Smooth muscle cell (in vitro differentiated cells): ENCODE data around the gene ATP5F1A. TPM values are rescaled to one million over a fixed set of nuclear protein-coding genes. Genes with fewer than 3 reads are reported as not detected.

Experiments used
- DNase-seq: peaks from one replicate; lab custom pipeline; 2025; ENCODE audit not compliant: unreplicated experiment; lab: John Stamatoyannopoulos, UW
- H2AFZ ChIP-seq: fragments of 200-600 bp; sonication (generic); 2 replicates; pipeline ENCODE4 v1.6.0; 2016; ENCODE audit warnings: antibody characterized with exemption, low read depth, mild to moderate bottlenecking
- H3F3A ChIP-seq: fragments of 200-600 bp; sonication (generic); 2 replicates; pipeline ENCODE4 v1.6.0; 2017; ENCODE audit warnings: antibody characterized with exemption, low read depth
- H3K27ac ChIP-seq: fragments of 200-600 bp; sonication (generic); 2 replicates; pipeline ENCODE4 v1.5.1; 2016; ENCODE audit warnings: low read depth, mild to moderate bottlenecking
- H3K27me3 ChIP-seq: fragments of 200-600 bp; sonication (generic); 2 replicates; pipeline ENCODE4 v1.6.1; 2016; ENCODE audit warnings: low read depth, mild to moderate bottlenecking
- H3K36me3 ChIP-seq: fragments of 200-600 bp; sonication (generic); 2 replicates; pipeline ENCODE4 v1.5.1; 2016; ENCODE audit warnings: low read depth
- H3K4me1 ChIP-seq: fragments of 200-600 bp; sonication (generic); 2 replicates; pipeline ENCODE4 v1.5.1; 2016; ENCODE audit warnings: low read depth
- H3K4me2 ChIP-seq: fragments of 200-600 bp; sonication (generic); 2 replicates; pipeline ENCODE4 v1.6.0; 2016; ENCODE audit warnings: mild to moderate bottlenecking
- H3K4me3 ChIP-seq: fragments of 200-600 bp; sonication (generic); 2 replicates; pipeline ENCODE4 v1.5.1; 2016; ENCODE audit warnings: mild to moderate bottlenecking
- H3K79me2 ChIP-seq: fragments of 200-600 bp; sonication (generic); 2 replicates; pipeline ENCODE4 v1.6.0; 2016; ENCODE audit warnings: low read depth, mild to moderate bottlenecking
- H3K9ac ChIP-seq: fragments of 200-600 bp; sonication (generic); 2 replicates; pipeline ENCODE4 v1.6.0; 2016; ENCODE audit warnings: low read depth
- H3K9me3 ChIP-seq: fragments of 200-600 bp; sonication (generic); replicated peaks from 2 replicates; pipeline ENCODE4 v1.5.1; 2016; ENCODE audit warnings: low read depth
- H4K20me1 ChIP-seq: fragments of 200-600 bp; sonication (generic); 2 replicates; pipeline ENCODE4 v1.6.0; 2016; ENCODE audit warnings: low read depth
- WGBS: methylation state at CpG from one replicate; pipeline ENCODE4 v1.1.7; 2016; ENCODE audit warnings: low lambda C conversion rate; 5-methylcytosine and 5-hydroxymethylcytosine counted together
- polyA plus RNA-seq: library from polyadenylated mRNA; unstranded; fragments of >200 nt; fragmentation: Nextera tagmentation; extraction: Ambion mirVana; gene quantifications from 2 replicates; pipeline ENCODE4 v1.2.1, GENCODE V29; 2016
- total RNA-seq: library from RNA; depleted of rRNA; stranded (reverse); fragments of >200 nt; gene quantifications from 2 replicates; pipeline ENCODE4 v1.2.3, GENCODE V29; 2014
- TF ChIP-seq, protein P1 (sequence below): fragments of 200-600 bp; sonication (generic); IDR thresholded peaks from 2 replicates; pipeline ENCODE4 v1.5.1; 2017; ENCODE audit warnings: borderline replicate concordance, mild to moderate bottlenecking, antibody characterized with exemption; ENCODE audit not compliant: insufficient read depth, poor library complexity, severe bottlenecking

The ATP5F1A gene
- total and polyA plus RNA-seq, 2 experiments from 2014 or later = 406 to 432 TPM

GRCh38 chr18:46099463-46099862, 1.4 kb upstream of the ATP5F1A start:
- no peak for DNase-seq
- Histone ChIP-seq H3K9ac (no peak overlapping the region), H3K27me3 (no peaks in the 10 kb centered on the region), H3K36me3 (no peaks in the 10 kb centered on the region), H2AFZ (no peak overlapping the region), H3K9me3 (no peaks in the 10 kb centered on the region), H3K79me2 (peaks cover 35% of the 10 kb centered on the region), H3K27ac (no peak overlapping the region), H4K20me1 (peaks cover 28% of the 10 kb centered on the region), H3F3A (peaks cover 4% of the 10 kb centered on the region), H3K4me1 (peaks cover 6% of the 10 kb centered on the region), H3K4me3 (no peak overlapping the region), H3K4me2 (no peak overlapping the region)
- TF ChIP-seq, protein P1, sequence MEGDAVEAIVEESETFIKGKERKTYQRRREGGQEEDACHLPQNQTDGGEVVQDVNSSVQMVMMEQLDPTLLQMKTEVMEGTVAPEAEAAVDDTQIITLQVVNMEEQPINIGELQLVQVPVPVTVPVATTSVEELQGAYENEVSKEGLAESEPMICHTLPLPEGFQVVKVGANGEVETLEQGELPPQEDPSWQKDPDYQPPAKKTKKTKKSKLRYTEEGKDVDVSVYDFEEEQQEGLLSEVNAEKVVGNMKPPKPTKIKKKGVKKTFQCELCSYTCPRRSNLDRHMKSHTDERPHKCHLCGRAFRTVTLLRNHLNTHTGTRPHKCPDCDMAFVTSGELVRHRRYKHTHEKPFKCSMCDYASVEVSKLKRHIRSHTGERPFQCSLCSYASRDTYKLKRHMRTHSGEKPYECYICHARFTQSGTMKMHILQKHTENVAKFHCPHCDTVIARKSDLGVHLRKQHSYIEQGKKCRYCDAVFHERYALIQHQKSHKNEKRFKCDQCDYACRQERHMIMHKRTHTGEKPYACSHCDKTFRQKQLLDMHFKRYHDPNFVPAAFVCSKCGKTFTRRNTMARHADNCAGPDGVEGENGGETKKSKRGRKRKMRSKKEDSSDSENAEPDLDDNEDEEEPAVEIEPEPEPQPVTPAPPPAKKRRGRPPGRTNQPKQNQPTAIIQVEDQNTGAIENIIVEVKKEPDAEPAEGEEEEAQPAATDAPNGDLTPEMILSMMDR = no peak
- 97% methylated on average over 8 of the region's 8 CpGs for WGBS

DNA sequence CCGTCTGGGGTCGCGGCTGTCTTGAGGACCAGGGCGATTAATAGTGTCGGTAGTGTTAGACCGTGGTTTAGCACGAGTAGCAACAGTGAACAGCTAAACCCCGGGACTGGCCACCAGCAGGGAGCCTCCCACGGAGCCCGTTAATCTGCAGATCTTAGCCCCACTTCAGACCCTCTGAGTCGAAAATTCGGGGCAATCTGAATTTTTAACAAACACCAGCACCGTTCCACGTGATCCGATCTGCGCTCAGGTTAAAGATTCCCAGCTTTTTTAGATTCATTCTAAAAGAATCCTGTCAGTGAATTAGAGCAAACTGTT, 479 bp upstream of the ATP5F1A start:
- H3K9ac ChIP-seq = peak overlapping the region; percentile 4
- H3K36me3 ChIP-seq = no peaks in the 10 kb centered on the region
- no peak for DNase-seq
- H3K27me3 ChIP-seq = no peaks in the 10 kb centered on the region
- peaks cover 6% of the 10 kb centered on the region for H3K4me1 ChIP-seq
- peaks cover 44% of the 10 kb centered on the region for H3K79me2 ChIP-seq
- H2AFZ ChIP-seq = peak overlapping the region; percentile 85
- peaks cover 4% of the 10 kb centered on the region for H3F3A ChIP-seq
- WGBS = 12% methylated on average over 16 of the region's 16 CpGs
- H3K4me3 ChIP-seq = peak overlapping the region; percentile 80
- TF ChIP-seq, protein P1 = no peak
- peak overlapping the region; percentile 74 for H3K27ac ChIP-seq
- H4K20me1 ChIP-seq = peaks cover 37% of the 10 kb centered on the region
- H3K9me3 ChIP-seq = no peaks in the 10 kb centered on the region
- peak overlapping the region; percentile 96 for H3K4me2 ChIP-seq

- WGBS = under 1% methylated on average over 8 of the region's 8 CpGs
- DNase-seq = no peak
These were observed 680 bp downstream of the ATP5F1A start for GRCh38 chr18:46097431-46097800.

More at GRCh38 chr18:46097431-46097800, 680 bp downstream of the ATP5F1A start:
- Histone ChIP-seq H3K27me3 (no peaks in the 10 kb centered on the region), H3K9me3 (no peaks in the 10 kb centered on the region), H3K27ac (peak overlapping the region; percentile 74), H2AFZ (peak overlapping the region; percentile 85), H3K9ac (peak overlapping the region; percentile 83), H3K4me2 (peak overlapping the region; percentile 96), H3K36me3 (no peaks in the 10 kb centered on the region), H3K4me3 (peak overlapping the region; percentile 80), H4K20me1 (peaks cover 49% of the 10 kb centered on the region), H3F3A (peaks cover 4% of the 10 kb centered on the region), H3K79me2 (peaks cover 56% of the 10 kb centered on the region), H3K4me1 (peaks cover 6% of the 10 kb centered on the region)
- TF ChIP-seq, protein P1 = no peak
